NB4 (cell line): ENCODE data around the gene ZNF714.

Experiments used
- DNase-seq: peaks from one replicate; pipeline ENCODE4 v3.0.0; 2010; ENCODE audit warnings: low read depth
- H3K4me3 ChIP-seq: one replicate; pipeline ENCODE4 v1.5.1; 2011; ENCODE audit warnings: mild to moderate bottlenecking, low read depth, low read length, moderate library complexity
- MYC ChIP-seq: IDR thresholded peaks from 2 replicates; pipeline ENCODE4 v1.6.1; 2011; ENCODE audit warnings: low read depth, low read length
- POLR2A ChIP-seq: IDR thresholded peaks from 2 replicates; pipeline ENCODE4 v1.6.1; 2011; ENCODE audit warnings: mild to moderate bottlenecking; ENCODE audit not compliant: insufficient read length; ENCODE audit errors: extremely low read depth
- TF ChIP-seq, protein P1 (sequence below): IDR thresholded peaks from one replicate; pipeline ENCODE4 v1.5.1; 2012; ENCODE audit warnings: low read depth, low read length
- TF ChIP-seq, protein P2 (sequence below): IDR thresholded peaks from 2 replicates; pipeline ENCODE4 v1.6.1; 2011; ENCODE audit warnings: low read depth, low read length

The ZNF714 gene

DNA sequence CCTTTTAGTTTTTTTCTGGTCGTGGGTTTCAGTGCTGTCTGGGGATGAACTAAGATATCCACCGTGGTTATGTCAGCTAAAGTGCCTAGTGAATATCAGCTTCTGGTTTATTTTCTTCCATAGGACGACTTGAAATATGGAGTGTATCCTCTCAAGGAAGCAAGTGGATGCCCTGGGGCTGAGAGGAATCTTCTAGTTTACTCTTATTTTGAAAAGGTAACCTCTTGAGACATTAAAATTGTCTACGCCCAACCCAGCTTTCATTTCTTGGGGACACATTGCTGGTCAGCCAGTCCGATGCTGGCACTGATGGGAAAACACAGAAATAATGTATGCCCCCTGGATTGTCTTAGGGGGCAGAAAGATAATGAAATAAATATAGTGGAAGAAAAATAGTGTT lies 61.4 kb downstream of the ZNF714 start:
- TF ChIP-seq MYC (no peak), POLR2A (no peak)
- TF ChIP-seq, protein P1, sequence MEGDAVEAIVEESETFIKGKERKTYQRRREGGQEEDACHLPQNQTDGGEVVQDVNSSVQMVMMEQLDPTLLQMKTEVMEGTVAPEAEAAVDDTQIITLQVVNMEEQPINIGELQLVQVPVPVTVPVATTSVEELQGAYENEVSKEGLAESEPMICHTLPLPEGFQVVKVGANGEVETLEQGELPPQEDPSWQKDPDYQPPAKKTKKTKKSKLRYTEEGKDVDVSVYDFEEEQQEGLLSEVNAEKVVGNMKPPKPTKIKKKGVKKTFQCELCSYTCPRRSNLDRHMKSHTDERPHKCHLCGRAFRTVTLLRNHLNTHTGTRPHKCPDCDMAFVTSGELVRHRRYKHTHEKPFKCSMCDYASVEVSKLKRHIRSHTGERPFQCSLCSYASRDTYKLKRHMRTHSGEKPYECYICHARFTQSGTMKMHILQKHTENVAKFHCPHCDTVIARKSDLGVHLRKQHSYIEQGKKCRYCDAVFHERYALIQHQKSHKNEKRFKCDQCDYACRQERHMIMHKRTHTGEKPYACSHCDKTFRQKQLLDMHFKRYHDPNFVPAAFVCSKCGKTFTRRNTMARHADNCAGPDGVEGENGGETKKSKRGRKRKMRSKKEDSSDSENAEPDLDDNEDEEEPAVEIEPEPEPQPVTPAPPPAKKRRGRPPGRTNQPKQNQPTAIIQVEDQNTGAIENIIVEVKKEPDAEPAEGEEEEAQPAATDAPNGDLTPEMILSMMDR = no peak
- TF ChIP-seq, protein P2, sequence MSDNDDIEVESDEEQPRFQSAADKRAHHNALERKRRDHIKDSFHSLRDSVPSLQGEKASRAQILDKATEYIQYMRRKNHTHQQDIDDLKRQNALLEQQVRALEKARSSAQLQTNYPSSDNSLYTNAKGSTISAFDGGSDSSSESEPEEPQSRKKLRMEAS = no peak
- peak overlapping the region; percentile 88 for H3K4me3 ChIP-seq
- DNase-seq = no peak

DNA sequence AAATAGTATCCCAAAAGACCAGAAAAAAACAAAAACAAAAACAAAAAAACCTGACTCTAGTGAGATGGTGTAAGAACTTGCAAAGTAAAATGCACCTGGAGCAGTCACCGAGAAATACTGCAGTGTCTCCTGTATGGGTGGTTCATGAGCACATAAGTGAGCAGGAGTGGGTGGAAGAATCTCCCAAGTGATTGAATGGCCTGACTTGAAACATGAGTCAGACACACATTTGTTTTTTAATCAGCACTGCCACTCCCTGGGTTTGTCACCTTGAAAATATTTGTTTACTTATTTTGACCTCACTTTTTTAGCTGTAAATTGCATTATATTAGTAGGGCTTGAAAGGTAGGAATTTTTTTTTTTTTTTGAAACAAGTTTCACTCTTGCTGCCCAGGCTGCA lies 61.9 kb downstream of the ZNF714 start:
- DNase-seq = no peak
- H3K4me3 ChIP-seq = no peak overlapping the region
- TF ChIP-seq, protein P1 = no peak
- no peak for TF ChIP-seq MYC
- TF ChIP-seq, protein P2 = no peak
- no peak for TF ChIP-seq POLR2A

DNA sequence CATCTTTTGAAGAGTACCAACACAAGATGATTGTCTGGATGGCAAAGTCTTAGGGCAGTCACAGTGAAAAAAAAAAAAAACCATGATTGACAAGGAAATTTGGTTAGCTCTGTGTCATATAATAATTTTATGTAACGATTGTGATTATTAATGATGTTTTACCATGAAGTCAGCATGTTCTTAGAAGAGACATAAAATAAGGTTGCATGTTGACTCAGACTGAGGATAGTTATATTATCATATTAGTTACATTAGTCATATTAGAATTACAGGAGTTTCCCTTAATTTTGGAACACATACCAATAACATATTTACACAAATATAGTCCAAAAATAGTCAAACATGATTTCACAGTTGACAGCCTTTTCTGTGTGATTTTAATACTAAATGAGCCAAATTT lies 65.5 kb downstream of the ZNF714 start:
- TF ChIP-seq MYC = no peak
- TF ChIP-seq, protein P1 = no peak
- TF ChIP-seq POLR2A = no peak
- TF ChIP-seq, protein P2 = no peak
- no peak overlapping the region for H3K4me3 ChIP-seq
- DNase-seq = no peak

DNA sequence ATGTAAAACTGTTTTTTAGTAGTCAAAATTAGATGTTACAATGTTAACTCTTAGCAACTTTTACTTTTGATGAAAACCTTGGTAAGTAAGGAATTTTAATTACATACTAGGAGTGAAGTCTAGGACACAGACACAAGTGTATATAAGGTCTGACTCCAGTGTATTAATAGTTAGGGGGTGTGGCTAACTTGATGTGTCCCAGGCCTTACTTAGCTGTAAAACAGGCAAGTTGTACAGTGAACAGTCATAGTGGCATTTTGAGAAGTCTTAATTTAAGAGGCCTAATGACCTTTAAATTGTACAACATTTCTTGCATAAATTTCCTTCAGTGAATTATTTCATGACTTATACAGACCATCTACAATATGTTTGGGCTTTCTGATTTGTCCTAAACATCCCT lies 66.7 kb downstream of the ZNF714 start:
- DNase-seq = no peak
- no peak overlapping the region for H3K4me3 ChIP-seq
- TF ChIP-seq, protein P1 = no peak
- TF ChIP-seq, protein P2 = no peak
- TF ChIP-seq POLR2A (no peak), MYC (no peak)

DNA sequence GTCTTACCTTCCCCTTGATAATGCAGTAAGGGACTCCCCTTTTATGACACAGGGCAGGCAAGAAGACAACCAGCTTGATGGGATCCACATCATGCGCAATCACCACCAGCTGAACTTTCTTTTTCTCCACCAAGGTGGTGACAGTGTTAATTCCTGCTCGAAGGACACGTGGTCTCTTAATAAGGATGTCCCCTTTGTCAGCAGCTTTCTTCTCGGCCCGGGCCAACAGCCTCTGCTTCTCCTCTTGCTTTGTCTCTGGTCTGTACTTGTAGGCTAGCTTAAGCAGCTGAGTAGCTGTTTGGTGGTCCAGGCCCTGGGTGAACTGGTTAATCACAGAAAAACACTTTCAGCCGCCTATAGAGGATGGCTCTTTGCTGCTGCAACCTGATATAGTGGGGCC lies 67.9 kb downstream of the ZNF714 start:
- TF ChIP-seq, protein P2 = no peak
- TF ChIP-seq, protein P1 = no peak
- TF ChIP-seq POLR2A (no peak), MYC (no peak)
- no peak for DNase-seq
- no peak overlapping the region for H3K4me3 ChIP-seq

DNA sequence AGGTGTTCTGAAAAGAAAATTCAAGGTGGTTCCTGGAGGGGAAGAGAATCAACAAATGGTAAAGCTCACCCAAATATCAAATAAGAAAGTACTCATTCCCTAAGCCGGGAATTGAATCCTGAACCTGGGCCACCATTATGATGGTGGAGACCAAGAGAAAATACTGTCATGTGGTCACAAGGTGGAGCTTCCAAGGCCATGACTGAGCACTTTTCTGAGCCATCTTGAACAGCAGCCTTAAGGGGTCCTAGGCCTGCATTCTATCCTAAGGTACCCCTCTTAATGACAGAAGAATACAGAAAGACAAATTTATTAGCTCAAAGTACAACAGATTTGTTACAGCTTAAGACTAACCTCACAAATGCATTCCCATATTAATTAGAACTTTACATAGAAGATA lies 69.5 kb downstream of the ZNF714 start:
- TF ChIP-seq POLR2A = no peak
- TF ChIP-seq, protein P2 = no peak
- TF ChIP-seq, protein P1 = no peak
- H3K4me3 ChIP-seq = no peak overlapping the region
- no peak for DNase-seq
